GM19193 (cell line): Measurements from ENCODE around the gene GPC2.

Source experiments
- POLR2A ChIP-seq: IDR thresholded peaks from 4 replicates; pipeline ENCODE4 v1.6.1; 2011; ENCODE audit not compliant: insufficient read depth, insufficient read length; ENCODE audit errors: extremely low read depth

GPC2 gene

DNA sequence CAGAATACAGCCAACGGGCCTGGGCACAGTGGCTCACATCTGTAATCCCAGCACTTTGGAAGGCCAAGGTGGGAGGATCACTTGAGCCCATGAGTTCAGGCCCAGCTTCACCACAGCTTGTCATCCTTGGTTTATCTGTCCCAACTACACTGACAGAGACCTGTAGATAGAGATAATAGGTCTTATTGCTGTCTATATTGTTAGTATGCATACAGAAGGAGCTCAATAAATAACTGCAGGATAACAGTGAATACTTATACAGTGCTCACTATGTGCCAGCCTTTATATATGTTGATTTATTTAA is 56.5 kb downstream of the GPC2 start:
- TF ChIP-seq POLR2A, result no peak

DNA sequence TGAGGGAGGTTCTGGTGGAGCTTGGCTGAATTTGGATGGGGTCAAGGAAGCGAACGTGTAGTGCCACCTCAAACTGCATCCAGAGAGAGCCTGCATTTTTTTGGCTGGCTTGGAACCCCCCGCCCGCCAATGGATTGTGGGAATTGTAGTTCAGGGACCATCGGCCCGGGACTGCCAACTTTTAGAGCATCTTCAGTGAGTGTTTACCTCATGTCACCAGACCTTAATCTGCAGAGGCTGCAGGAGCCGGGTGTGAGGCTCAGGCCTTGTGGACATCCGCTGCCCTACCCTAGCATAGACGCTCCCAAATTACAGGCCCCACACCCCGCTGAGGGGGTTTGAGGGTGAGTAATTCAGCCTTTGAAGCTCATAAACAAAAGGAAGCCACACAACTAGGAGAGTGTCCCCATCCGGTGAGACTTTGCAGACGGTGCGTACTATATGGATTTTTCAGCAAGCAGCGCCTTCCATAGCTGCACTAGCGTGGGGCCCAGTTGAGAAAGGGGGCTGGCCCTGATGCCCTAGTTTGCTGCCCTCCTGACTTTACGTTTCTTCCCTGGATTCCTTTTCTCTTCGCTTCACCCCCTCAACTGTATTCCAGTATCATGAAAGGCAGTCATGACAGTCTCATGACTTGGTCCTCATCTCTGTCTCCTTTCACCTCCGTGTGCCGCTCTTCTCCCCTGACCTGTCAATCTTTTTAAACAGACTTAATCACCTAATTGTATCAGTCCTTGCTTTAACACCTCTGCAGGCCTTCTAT is 57.0 kb downstream of the GPC2 start:
- no peak for TF ChIP-seq POLR2A
